NT2/D1 (cell line): Measurements from ENCODE around the gene CACNA1D.

Source experiments
- DNase-seq: peaks from one replicate; pipeline ENCODE4 v3.0.0-alpha.2; 2011; ENCODE audit warnings: low read depth, low spot score
- H3K27me3 ChIP-seq: 2 replicates; pipeline ENCODE4 v1.6.0; 2011; ENCODE audit warnings: mild to moderate bottlenecking; ENCODE audit not compliant: insufficient read length, insufficient read depth
- H3K36me3 ChIP-seq: 2 replicates; pipeline ENCODE4 v1.6.1; 2011; ENCODE audit warnings: mild to moderate bottlenecking, low read length, mixed read lengths; ENCODE audit not compliant: insufficient read depth, insufficient read length
- H3K4me1 ChIP-seq: 2 replicates; pipeline ENCODE4 v1.5.1; 2011; ENCODE audit not compliant: insufficient read depth, insufficient read length
- H3K4me3 ChIP-seq: 2 replicates; pipeline ENCODE4 v1.5.1; 2011; ENCODE audit warnings: low read depth; ENCODE audit not compliant: insufficient read length
- H3K9ac ChIP-seq: 2 replicates; pipeline ENCODE4 v1.6.0; 2011; ENCODE audit warnings: low read depth; ENCODE audit not compliant: insufficient read length
- H3K9me3 ChIP-seq: 2 replicates; pipeline ENCODE4 v1.5.1; 2011; ENCODE audit warnings: mild to moderate bottlenecking, low read length; ENCODE audit not compliant: insufficient read depth
- SUZ12 ChIP-seq: IDR thresholded peaks from 2 replicates; pipeline ENCODE4 v1.6.1; 2011; ENCODE audit not compliant: insufficient read length, insufficient read depth; ENCODE audit errors: extremely low read depth
- YY1 ChIP-seq: IDR thresholded peaks from 2 replicates; pipeline ENCODE4 v1.6.1; 2011; ENCODE audit not compliant: insufficient read length, insufficient read depth
- ZNF274 ChIP-seq: IDR thresholded peaks from 2 replicates; pipeline ENCODE4 v1.6.1; 2011; ENCODE audit warnings: mild to moderate bottlenecking, low read depth, low read length

The CACNA1D gene

GRCh38 chr3:53579636-53580035 lies 85.2 kb downstream of the CACNA1D start:
- TF ChIP-seq SUZ12: no peak
- no peak for TF ChIP-seq ZNF274
- TF ChIP-seq YY1: no peak
- H3K9me3 ChIP-seq: no peaks in the 10 kb centered on the region

GRCh38 chr3:53581671-53582070 lies 87.3 kb downstream of the CACNA1D start:
- no peak overlapping the region for H3K4me3 ChIP-seq
- H3K27me3 ChIP-seq: no peaks in the 10 kb centered on the region
- H3K9ac ChIP-seq: no peak overlapping the region
- H3K4me1 ChIP-seq: peaks cover 5% of the 10 kb centered on the region
- TF ChIP-seq SUZ12 (no peak), YY1 (no peak), ZNF274 (no peak)
- no peaks in the 10 kb centered on the region for H3K9me3 ChIP-seq
- no peak for DNase-seq
- H3K36me3 ChIP-seq: no peaks in the 10 kb centered on the region

More at GRCh38 chr3:53579636-53580035, 85.2 kb downstream of the CACNA1D start:
- peaks cover 5% of the 10 kb centered on the region for H3K4me1 ChIP-seq
- no peak overlapping the region for H3K9ac ChIP-seq
- no peak for DNase-seq
- H3K27me3 ChIP-seq: no peaks in the 10 kb centered on the region
- no peak overlapping the region for H3K4me3 ChIP-seq
- H3K36me3 ChIP-seq: no peaks in the 10 kb centered on the region

- peaks cover 7% of the 10 kb centered on the region for H3K4me1 ChIP-seq
- DNase-seq: no peak
- no peak for TF ChIP-seq ZNF274
- no peak for TF ChIP-seq YY1
- no peak for TF ChIP-seq SUZ12
- no peak overlapping the region for H3K4me3 ChIP-seq
- H3K27me3 ChIP-seq: no peaks in the 10 kb centered on the region
- no peaks in the 10 kb centered on the region for H3K36me3 ChIP-seq
- H3K9me3 ChIP-seq: no peaks in the 10 kb centered on the region
- H3K9ac ChIP-seq: no peak overlapping the region
These were observed 88.8 kb downstream of the CACNA1D start for GRCh38 chr3:53583161-53583690.

- DNase-seq: no peak
- H3K4me3 ChIP-seq: no peak overlapping the region
- no peak overlapping the region for H3K9ac ChIP-seq
- TF ChIP-seq ZNF274 (no peak), SUZ12 (no peak), YY1 (no peak)
- peaks cover 4% of the 10 kb centered on the region for H3K4me1 ChIP-seq
- H3K9me3 ChIP-seq: no peaks in the 10 kb centered on the region
- no peaks in the 10 kb centered on the region for H3K36me3 ChIP-seq
- no peaks in the 10 kb centered on the region for H3K27me3 ChIP-seq
These were observed 90.6 kb downstream of the CACNA1D start for GRCh38 chr3:53585049-53585448.

- no peak overlapping the region for H3K9ac ChIP-seq
- H3K36me3 ChIP-seq: no peaks in the 10 kb centered on the region
- no peak for DNase-seq
- H3K4me1 ChIP-seq: peaks cover 4% of the 10 kb centered on the region
- no peaks in the 10 kb centered on the region for H3K9me3 ChIP-seq
- TF ChIP-seq SUZ12 (no peak), YY1 (no peak), ZNF274 (no peak)
- H3K4me3 ChIP-seq: no peak overlapping the region
- H3K27me3 ChIP-seq: no peaks in the 10 kb centered on the region
These were observed 91.2 kb downstream of the CACNA1D start for GRCh38 chr3:53585627-53586026.

- Histone ChIP-seq H3K9ac (no peak overlapping the region), H3K4me3 (no peak overlapping the region), H3K9me3 (no peaks in the 10 kb centered on the region), H3K36me3 (no peaks in the 10 kb centered on the region), H3K27me3 (no peaks in the 10 kb centered on the region), H3K4me1 (peaks cover 4% of the 10 kb centered on the region)
- DNase-seq: no peak
- no peak for TF ChIP-seq YY1
- TF ChIP-seq ZNF274: no peak
- no peak for TF ChIP-seq SUZ12
These were observed 93.7 kb downstream of the CACNA1D start for GRCh38 chr3:53588122-53588521.

GRCh38 chr3:53589201-53589600 lies 94.8 kb downstream of the CACNA1D start:
- H3K27me3 ChIP-seq: no peaks in the 10 kb centered on the region
- no peak overlapping the region for H3K9ac ChIP-seq
- H3K9me3 ChIP-seq: no peaks in the 10 kb centered on the region
- H3K36me3 ChIP-seq: no peaks in the 10 kb centered on the region
- H3K4me1 ChIP-seq: peaks cover 4% of the 10 kb centered on the region
- no peak for DNase-seq
- TF ChIP-seq ZNF274: no peak
- TF ChIP-seq YY1: no peak
- no peak for TF ChIP-seq SUZ12
- no peak overlapping the region for H3K4me3 ChIP-seq
